Activated CD4-positive, alpha-beta T cell treated with anti-CD3 and anti-CD28 coated beads, Interleukin-2, Interleukin-4, amounts not matched to agents 100 ng/mL and 50 ng/mL, durations not matched to agents 16 hours and 8 hours (primary cell): ENCODE results near the gene MAP3K13.

Experiments used
- DNase-seq: peaks from one replicate; pipeline ENCODE4 v3.0.0-alpha.2; 2020; ENCODE audit warnings: low spot score

MAP3K13 gene

GRCh38 chr3:185362850-185363661 lies at the start of gene MAP3K13:
TSS of gene MAP3K13 (plus strand) at chr3:185363136. CDS start at chr3:185428582, 65,446 bp downstream.
- DNase-seq: peak; percentile 63

DNA sequence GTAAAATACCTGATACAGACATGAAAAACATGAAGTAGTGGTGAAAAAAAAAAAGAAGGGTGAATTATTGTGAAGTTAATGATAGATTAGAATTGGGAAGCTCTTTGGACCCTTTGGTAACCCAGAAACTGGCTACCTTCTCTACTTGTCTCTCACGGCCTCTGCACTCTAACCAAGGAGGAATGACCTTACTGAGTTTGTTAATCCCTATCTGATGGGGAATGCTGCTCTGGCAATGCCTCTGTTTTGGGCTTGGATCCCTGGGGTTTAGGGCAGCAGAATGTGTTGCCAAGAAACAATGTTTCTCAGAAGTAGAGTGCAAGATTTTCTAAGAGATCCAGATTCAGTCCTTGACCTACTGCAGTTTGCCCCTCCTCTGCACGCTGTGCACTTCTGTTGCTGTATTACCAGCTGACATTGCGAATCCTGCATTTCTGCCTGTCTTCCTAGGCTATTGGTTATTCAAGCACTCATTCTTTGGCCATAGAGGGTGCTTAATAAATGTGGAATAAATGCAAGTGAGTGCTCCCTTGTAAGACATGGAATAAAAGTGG lies 49.2 kb upstream of the MAP3K13 start:
- DNase-seq: no peak

GRCh38 chr3:185316740-185317412 lies 46.1 kb upstream of the MAP3K13 start:
- no peak for DNase-seq

- no peak for DNase-seq
These were observed 45.3 kb upstream of the MAP3K13 start for GRCh38 chr3:185317674-185318073.

DNA sequence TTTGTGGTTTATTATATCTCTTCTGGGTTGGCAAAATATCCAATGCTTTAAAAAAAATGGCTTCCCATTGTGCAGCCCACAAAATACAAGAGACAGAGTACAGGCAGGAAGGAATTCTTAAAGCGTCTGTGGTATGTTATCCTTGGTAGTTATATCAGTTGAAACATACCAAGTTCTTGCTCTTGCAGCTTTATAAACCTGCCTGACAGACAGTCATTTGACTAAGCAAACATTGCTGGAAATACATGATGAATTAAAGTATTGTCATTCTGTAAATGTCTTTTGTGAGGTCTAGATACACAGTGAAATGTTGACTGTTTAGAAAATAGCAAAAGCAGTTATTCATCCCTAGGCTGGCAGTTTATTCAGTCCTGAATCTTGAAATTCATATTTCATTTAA lies 44.8 kb upstream of the MAP3K13 start:
- DNase-seq: no peak

DNA sequence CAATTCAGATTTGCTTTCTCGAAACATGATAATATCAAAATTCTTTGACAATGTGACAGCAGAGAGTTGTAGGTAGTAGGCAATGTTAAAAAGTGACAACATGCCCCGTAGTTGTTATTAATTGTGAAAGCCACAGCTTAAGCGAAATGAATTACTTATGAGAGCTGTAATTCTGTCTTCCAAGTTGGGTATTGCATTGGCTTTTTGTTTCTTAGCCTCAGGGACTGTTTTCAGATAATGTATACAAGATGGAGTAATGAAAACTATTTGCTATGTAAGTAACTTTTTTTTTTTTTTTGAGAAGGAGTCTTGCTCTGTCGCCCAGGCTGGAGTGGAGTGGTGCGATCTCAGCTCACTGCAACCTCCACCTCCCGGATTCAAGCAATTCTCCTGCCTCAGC lies 43.1 kb upstream of the MAP3K13 start:
- DNase-seq: no peak

- DNase-seq: no peak
These were observed 42.0 kb upstream of the MAP3K13 start for GRCh38 chr3:185320949-185321348.

DNA sequence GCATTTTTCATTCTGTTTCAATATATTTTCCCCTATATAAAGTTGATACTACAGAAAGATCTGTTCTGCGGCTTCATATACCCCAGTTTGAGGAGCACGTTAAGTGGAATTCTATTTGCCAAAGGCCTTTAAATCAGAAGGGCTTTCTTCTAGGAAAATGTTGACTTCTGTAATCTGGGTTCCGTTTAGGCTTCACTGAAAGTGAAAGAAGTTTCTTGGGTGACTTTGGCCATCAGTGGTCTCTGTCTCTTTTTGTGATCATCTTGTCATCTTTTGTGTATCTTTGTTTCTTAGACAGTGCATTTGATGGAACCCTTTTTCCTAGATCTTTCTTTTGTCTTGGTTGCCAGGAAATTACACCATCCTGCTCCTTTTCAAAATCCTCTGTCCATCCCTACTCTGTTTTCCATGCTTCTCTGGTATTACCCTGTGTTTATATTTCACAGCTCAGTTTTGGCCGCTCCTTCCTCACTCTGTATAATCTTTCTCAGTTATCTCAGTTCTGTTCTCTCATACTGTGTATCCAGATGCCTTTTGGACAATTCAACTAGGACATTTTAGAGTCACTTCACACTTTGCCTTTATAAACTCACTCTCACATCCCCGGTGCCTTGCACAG lies 40.7 kb upstream of the MAP3K13 start:
- no peak for DNase-seq

GRCh38 chr3:185325946-185326791 lies 36.8 kb upstream of the MAP3K13 start:
- DNase-seq: no peak

GRCh38 chr3:185327062-185327461 lies 35.9 kb upstream of the MAP3K13 start:
- DNase-seq: no peak

DNA sequence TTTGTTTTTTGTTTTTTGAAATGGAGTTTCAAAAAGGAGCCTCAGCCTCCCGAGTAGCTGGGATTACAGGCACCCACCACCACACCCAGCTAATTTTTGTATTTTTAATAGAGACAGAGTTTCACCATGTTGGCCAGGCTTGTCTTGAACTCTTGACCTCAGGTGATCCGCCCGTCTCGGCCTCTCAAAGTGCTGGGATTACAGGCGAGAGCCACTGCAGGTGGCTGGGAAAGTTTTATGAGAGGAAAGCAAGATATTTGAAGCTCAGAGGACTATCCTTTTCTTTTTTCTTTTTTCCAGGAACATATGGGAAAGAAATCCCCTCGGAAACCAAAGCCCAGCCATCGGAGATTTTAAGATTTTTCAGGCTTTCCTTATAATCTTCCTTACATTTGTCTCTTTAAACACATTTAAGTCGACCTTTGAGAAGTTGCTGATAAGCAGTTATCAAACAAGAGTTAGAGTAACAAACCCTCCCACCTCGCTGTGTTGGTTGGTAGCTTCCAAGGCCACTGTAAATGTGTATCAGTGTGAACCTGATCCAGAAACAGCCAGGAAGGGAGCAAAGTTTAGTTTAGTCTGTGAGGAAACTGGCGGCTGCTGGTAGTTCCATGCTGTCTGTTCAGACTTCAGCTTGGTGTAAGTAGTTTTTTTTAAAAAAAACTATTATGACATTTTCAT lies 34.5 kb upstream of the MAP3K13 start:
- no peak for DNase-seq

GRCh38 chr3:185330238-185330637 lies 32.7 kb upstream of the MAP3K13 start:
- no peak for DNase-seq

DNA sequence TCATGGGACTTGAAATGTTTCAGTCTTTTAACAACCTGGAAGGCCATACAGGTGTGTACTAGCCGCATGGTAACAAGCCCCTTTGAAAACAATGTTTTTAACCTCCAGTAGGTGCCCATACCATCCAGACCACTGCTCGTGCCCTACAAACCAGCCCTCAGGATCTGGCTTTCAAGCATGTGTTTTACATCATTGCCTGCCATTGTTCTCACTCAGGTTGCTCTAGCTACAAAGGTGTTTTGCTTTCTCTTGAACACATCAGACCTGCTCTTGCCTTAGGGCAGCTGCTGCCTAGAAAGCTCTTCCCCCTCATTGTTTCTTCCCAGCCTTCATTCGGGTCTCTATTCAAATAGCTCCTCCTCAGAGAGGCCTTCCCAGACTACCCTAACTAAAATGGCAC lies 32.3 kb upstream of the MAP3K13 start:
- no peak for DNase-seq

DNA sequence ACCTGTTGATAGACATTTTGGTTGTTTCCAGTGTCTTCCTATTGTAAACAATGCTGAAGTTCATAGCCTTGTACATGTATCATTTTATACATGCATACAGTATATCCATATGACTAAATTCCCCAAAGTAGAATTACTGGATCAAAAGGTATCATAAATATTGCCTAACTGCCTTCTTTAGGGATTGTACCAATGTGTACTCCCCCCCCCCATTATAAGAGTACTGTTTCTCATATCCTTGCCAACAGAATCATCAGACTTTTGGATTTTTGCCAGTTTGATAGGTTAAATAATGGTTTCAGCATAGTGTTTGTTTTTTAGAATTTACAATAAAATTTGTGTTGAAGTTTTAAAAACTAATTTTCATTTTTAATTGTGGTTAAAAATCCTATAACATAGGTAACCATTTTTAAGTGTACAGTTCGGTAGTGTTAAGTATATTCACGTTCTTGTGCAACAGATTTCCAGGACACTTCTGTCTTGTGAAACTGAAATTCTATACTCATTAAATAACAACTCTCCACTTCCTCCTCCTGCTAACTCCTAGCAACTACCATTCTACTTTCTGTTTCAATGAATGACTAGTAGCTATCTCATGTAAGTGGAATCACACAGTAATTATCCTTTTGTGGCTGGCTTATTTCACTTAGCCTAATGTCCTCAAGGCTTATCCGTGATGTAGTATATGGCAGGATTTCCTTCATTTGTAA lies 30.8 kb upstream of the MAP3K13 start:
- peak; percentile 61 for DNase-seq

DNA sequence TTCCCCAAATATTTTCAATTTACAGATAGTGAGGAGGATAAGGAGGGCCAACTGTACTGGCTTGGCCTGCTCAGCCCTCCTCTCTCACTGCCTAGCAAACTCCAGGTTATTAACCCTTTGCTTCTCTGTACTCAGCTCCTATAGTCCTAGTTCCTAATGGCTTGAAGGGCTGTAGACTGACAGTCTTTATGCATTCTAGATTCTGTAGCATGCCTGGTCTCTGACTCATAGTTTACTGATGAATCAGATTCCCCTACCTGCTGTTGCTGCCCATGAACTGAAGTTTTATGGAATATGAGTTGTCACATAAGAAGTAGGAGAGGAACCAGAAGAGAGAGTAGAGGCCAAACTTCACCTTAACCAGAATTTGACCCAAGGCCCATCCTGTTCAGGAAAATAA lies 27.1 kb upstream of the MAP3K13 start:
- DNase-seq: peak; percentile 24

DNA sequence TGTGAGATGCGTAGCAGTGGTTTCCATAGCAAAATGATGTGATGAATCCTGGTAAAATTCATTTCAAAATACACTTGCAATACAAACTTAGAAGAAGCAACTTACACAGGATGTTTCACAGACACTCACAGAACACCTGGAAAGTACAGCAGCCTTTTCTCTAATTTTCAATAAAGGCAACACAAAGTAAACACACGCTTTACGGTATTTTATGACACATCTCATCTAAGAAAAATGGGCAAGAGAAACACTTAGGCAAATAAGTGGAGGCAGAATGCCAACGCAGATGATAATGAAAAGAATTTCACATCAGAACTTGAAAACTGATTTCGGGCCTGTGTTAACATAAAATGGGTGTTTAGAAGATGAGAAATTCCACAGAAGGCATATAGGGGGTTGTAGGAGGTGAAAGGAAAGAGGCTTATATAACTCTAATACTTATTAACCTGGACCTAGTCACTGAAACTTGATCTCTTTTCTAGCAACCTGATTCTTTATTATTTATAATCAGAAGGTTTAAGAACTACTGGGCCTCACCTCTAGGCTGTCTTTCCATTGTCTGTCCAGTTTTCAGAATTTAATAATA lies 25.6 kb upstream of the MAP3K13 start:
- no peak for DNase-seq

- DNase-seq: no peak
These were observed 23.0 kb upstream of the MAP3K13 start for GRCh38 chr3:185339945-185340344.

DNA sequence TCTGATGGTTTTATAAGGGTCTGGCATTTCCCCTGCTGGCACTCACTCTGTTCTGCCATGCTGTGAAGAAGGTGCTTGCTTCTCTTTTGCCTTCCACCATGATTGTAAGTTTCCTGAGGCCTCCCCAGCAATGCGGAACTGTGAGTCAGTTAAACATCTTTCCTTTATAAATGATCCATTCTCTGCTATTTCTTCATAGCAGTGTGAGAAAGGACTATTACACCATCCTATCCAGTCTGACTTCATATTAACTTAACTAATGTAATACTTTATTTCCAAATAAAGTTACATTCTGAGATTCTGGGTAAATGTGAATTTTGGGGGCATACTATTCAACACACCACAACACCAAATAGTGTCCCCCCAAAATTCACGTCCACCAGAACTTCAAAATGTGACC lies 22.2 kb upstream of the MAP3K13 start:
- DNase-seq: no peak

DNA sequence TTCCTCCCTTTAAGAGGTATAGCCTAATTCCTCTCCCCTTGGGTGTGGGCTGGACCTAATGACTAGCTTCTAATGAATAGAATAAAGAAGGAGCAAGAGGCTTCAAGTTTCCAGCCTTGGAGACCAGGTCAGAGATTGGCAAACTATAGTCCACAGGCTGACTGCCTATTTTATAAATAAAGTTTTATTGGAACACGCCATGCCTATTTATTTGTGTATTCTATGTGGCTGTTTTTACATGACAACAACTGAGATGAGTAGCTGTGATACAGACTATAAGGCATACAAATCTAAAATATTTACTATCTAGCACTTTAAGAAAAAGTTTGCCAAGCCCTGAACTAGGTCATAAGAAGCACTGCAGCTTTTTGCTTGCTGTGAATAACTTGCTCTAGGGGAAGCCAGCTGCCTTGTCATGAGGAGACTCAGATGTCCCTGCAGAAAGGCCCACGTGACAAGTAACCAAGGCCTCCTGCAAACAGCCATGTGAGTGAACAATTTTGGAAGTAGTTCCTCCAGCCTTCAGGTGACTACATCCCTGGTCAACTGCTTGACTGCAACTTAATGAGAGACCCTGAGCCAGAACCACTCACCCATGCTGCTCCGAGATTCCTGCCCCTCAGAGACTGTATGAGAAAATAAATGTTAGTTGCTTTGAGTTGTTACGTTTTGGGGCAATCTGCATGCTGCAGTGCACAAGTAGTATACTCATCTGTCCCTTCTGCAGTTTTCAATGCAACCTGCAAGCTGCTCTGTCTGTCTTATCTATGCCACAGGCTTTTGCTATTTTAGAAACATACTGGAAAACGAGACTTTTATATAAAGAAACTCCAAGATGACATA lies 21.1 kb upstream of the MAP3K13 start:
- no peak for DNase-seq
